ENCODE results near the gene NPIPA5.
"Not testable (repeated sequence)": the region's sequence is repeated elsewhere in the genome, so short reads cannot be mapped to it uniquely, and the experiment has no call there.

GRCh38 chr16:15409476-15409875 is 31.4 kb upstream of the NPIPA5 start:
- not testable (repeated sequence) for TF ChIP-seq POLR2A, CTCF (IDR thresholded peaks at IDR 0.05)
